ENCODE data around the gene HOXD11. TPM values are rescaled to one million over a fixed set of nuclear protein-coding genes. Genes with fewer than 3 reads are reported as not detected.

HOXD11 gene
- total and polyA plus RNA-seq, 8 donors: not detected

DNA sequence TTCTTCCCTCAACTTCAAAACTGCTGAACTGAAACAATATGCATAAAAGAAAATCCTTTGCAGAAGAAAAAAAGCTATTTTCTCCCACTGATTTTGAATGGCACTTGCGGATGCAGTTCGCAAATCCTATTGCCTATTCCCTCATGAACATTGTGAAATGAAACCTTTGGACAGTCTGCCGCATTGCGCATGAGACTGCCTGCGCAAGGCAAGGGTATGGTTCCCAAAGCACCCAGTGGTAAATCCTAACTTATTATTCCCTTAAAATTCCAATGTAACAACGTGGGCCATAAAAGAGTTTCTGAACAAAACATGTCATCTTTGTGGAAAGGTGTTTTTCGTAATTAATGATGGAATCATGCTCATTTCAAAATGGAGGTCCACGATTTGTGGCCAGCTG is 30.8 kb downstream of the HOXD11 start:
- intact Hi-C loops (cut with DNase I; ENCODE audit: low total_unique reads): no loop called here
- TF ChIP-seq, protein P1, sequence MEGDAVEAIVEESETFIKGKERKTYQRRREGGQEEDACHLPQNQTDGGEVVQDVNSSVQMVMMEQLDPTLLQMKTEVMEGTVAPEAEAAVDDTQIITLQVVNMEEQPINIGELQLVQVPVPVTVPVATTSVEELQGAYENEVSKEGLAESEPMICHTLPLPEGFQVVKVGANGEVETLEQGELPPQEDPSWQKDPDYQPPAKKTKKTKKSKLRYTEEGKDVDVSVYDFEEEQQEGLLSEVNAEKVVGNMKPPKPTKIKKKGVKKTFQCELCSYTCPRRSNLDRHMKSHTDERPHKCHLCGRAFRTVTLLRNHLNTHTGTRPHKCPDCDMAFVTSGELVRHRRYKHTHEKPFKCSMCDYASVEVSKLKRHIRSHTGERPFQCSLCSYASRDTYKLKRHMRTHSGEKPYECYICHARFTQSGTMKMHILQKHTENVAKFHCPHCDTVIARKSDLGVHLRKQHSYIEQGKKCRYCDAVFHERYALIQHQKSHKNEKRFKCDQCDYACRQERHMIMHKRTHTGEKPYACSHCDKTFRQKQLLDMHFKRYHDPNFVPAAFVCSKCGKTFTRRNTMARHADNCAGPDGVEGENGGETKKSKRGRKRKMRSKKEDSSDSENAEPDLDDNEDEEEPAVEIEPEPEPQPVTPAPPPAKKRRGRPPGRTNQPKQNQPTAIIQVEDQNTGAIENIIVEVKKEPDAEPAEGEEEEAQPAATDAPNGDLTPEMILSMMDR (IDR thresholded peaks at IDR 0.05): no peak
- TF ChIP-seq POLR2AphosphoS5 (IDR thresholded peaks at IDR 0.05) (no peak), POLR2A (IDR thresholded peaks at IDR 0.05) (no peak), EP300 (IDR thresholded peaks at IDR 0.05) (no peak)
- DNase-seq: no peak
- H3K27me3 ChIP-seq: peaks cover 28 to 100% (median 95%) of the 10 kb centered on the region in 3 donors
- H3K9me3 ChIP-seq: peaks cover 0 to 5% (median 0%) of the 10 kb centered on the region in 4 donors
- peaks cover 11 to 42% (median 28%) of the 10 kb centered on the region in 4 donors for H3K4me1 ChIP-seq
- H3K4me3 ChIP-seq: no peak overlapping the region
- H3K36me3 ChIP-seq: no peaks in the 10 kb centered on the region
- 30 to 42% (median 36%) methylated on average over 8 of the region's 8 CpGs for WGBS, 5 donors
- H3K27ac ChIP-seq: peak overlapping the region in 1 of 5 donors; percentile 71

DNA sequence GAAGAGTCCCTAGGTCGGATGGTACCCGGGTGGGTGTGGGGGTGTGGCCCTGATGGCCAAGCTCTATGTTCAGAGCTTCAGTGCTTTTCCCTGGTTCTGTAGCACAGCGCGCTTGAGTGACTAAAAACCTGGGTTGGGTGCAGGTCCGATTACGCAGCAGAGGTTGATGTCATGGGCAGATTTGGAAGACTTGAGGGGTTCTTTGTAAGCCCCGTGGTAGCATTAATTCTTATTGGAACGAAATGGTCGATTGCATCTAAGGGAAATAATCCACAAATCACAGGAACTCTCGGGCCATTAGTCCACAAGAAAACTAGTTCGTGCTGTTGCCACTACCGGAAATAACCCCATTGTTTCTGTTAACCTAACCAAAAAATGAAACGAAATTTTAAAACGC is 31.4 kb downstream of the HOXD11 start:
- intact Hi-C loops (cut with DNase I; ENCODE audit: low total_unique reads): no loop called here

DNA sequence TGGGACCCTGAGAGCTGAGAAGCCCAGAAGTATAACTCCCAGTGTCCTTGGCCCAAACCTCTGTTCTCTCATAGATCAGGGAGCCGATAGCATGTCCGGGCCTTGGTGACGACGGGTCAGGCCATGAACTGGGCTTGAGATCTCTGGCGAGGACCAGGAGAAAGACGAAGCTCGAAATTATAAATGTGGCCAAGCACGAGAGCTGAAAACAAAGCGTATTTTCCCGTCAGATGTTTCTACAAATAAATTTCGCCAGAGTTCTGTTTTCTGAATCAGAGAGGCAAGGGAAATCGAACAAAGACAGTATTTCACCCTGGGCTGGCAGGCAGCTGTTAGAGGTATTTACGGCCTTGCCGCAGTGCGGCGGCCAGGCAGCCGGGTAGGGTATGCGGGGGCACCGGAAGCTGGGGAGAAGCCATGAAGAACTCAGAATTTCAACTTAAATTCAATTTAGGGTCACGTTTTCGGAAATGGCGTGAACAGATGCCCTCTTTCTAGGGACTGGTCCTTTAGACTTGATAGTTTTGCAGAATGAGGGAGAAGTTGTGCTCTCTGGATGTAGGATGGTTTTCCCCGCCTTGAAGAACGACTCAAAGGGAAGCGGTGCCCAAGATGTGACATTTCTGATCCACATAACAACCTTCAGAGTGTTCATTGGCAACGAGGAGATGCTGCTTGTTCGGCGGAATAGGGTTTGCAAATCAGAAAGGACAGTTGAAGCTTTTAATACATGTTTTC is 32.0 kb downstream of the HOXD11 start:
- 13 to 19% (median 16%) methylated on average over 28 of the region's 28 CpGs for whole genome bisulfite sequencing, 5 donors
- H3K4me3 ChIP-seq: peak overlapping the region in 1 of 4 donors; percentile 7
- H3K27me3 ChIP-seq: peaks cover 21 to 100% (median 91%) of the 10 kb centered on the region in 3 donors
- H3K4me1 ChIP-seq: peaks cover 11 to 42% (median 28%) of the 10 kb centered on the region in 4 donors
- intact Hi-C loops (cut with DNase I; ENCODE audit: low total_unique reads): no loop called here
- H3K9me3 ChIP-seq: peaks cover 0 to 5% (median 0%) of the 10 kb centered on the region in 4 donors
- TF ChIP-seq POLR2A (IDR thresholded peaks at IDR 0.05) (no peak), EP300 (IDR thresholded peaks at IDR 0.05) (no peak), POLR2AphosphoS5 (IDR thresholded peaks at IDR 0.05) (no peak)
- TF ChIP-seq, protein P1 (IDR thresholded peaks at IDR 0.05): no peak
- no peak for DNase-seq
- peak overlapping the region in 3 of 5 donors; percentile 19 to 71 (median 23) for H3K27ac ChIP-seq
- H3K36me3 ChIP-seq: no peaks in the 10 kb centered on the region

More for the DNA sequence above, 31.4 kb downstream of the HOXD11 start:
- Histone ChIP-seq H3K4me3 (no peak overlapping the region), H3K36me3 (no peaks in the 10 kb centered on the region), H3K4me1 (peaks cover 11 to 42% (median 28%) of the 10 kb centered on the region in 4 donors), H3K27ac (peak overlapping the region in 3 of 5 donors; percentile 19 to 71 (median 23)), H3K9me3 (peaks cover 0 to 5% (median 0%) of the 10 kb centered on the region in 4 donors), H3K27me3 (peaks cover 22 to 100% (median 95%) of the 10 kb centered on the region in 3 donors)
- WGBS, 5 donors: 8 to 19% (median 14%) methylated on average over 14 of the region's 14 CpGs
- TF ChIP-seq POLR2AphosphoS5 (IDR thresholded peaks at IDR 0.05) (no peak), POLR2A (IDR thresholded peaks at IDR 0.05) (no peak), EP300 (IDR thresholded peaks at IDR 0.05) (no peak)
- TF ChIP-seq, protein P1 (IDR thresholded peaks at IDR 0.05): no peak
- no peak for DNase-seq

DNA sequence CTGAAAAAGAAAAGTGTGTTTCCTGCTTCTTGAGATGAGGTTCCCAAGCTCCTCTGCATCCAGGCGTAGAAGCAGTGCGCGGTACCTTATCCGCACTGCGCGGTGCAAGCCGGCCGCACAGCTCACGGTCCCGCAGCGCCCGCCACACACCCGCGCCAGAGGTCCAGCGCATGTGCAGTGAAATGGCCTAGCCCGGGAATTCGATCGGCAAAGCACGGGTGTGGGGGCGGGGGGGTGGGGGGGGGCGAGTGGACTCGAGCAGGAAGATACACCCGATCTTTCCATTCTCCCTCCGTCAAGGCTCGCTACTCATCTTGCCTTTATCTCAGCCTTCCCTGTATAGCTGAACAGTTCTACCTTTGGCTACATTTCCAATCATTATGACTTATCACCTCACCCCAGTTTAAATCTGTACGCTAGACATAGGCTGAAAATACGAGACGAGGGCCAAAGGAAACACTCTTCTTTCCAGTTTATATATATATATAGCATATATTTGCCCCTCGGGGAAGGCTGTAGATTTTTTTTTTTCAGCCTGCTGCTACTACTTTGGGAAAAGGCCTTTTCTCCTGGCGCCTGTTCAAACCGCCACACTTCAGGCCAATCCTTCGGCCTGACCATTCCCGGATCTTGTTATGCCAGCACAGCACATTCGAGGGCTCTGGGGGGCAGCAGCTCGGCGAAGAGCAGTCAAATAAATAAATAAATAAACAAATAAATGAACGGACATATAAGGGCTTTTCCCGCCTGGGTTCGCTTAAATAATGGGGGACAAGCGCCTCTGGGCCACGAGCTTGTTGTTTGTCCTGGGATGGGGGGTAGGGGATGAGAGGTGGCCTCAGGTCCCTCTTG is 32.8 kb downstream of the HOXD11 start:
- peak overlapping the region in 3 of 4 donors; percentile 36 to 52 (median 47) for H3K4me3 ChIP-seq
- TF ChIP-seq, protein P1 (IDR thresholded peaks at IDR 0.05): no peak
- no peak for TF ChIP-seq POLR2A (IDR thresholded peaks at IDR 0.05)
- TF ChIP-seq POLR2AphosphoS5 (IDR thresholded peaks at IDR 0.05): no peak
- TF ChIP-seq EP300 (IDR thresholded peaks at IDR 0.05): no peak
- 10 to 17% (median 15%) methylated on average over 40 to 41 of the region's 41 CpGs for WGBS, 5 donors
- H3K4me1 ChIP-seq: peaks cover 11 to 42% (median 28%) of the 10 kb centered on the region in 4 donors
- no peaks in the 10 kb centered on the region for H3K36me3 ChIP-seq
- peak overlapping the region in 3 of 5 donors; percentile 19 to 71 (median 32) for H3K27ac ChIP-seq
- DNase-seq: peak in 1 of 2 donors; percentile 59
- peaks cover 0 to 5% (median 0%) of the 10 kb centered on the region in 4 donors for H3K9me3 ChIP-seq
- intact Hi-C loops (cut with DNase I; ENCODE audit: low total_unique reads): loop anchor here (5.0 kb wide), 2 partner anchors 312 to 502 kb away; no protein-coding TSS in a partner anchor
- H3K27me3 ChIP-seq: peaks cover 21 to 99% (median 86%) of the 10 kb centered on the region in 3 donors

All from stomach (tissue), 9 donors.